Measurements from ENCODE around the gene TMEM106C. TPM values are rescaled to one million over a fixed set of nuclear protein-coding genes. Genes with fewer than 3 reads are reported as not detected.

The TMEM106C gene
- total and polyA plus RNA-seq, 9 of the 15 experiments (the other 6 are each of a cell fraction or from before 2014, with no cell fraction given) = 37.6 to 183 (median 57.2) TPM

- Histone ChIP-seq H3K36me3 (ENCODE audit: control insufficient read depth, insufficient read depth, low read length) (no peaks in the 10 kb centered on the region), H3K9me1 (ENCODE audit: control insufficient read depth, insufficient read depth, low read length) (no peaks in the 10 kb centered on the region), H2AFZ (ENCODE audit: low read depth, low read length) (no peak overlapping the region), H3K9ac (ENCODE audit: insufficient read depth in 1 of 2, low read depth in 2 of 2, low read length in 2 of 2) (no peak overlapping the region), H3K4me1 (replicated peaks in 1 of 2; ENCODE audit: control insufficient read depth in 2 of 2, insufficient read depth in 2 of 2, low read length in 2 of 2) (peaks cover 0 to 20% of the 10 kb centered on the region in 2 experiments; a peak in 2 of 5 replicates), H3K27me3 (ENCODE audit: control insufficient read depth in 2 of 2, insufficient read depth in 2 of 2, low read length in 2 of 2) (peaks cover 31 to 58% of the 10 kb centered on the region in 2 experiments; a peak in 4 of 5 replicates), H3K9me3 (replicated peaks; ENCODE audit: control insufficient read depth, insufficient read depth, low read depth, low read length) (no peaks in the 10 kb centered on the region), H4K20me1 (replicated peaks; ENCODE audit: control insufficient read depth, insufficient read depth, low read length) (no peaks in the 10 kb centered on the region), H3K4me3 (no peak overlapping the region), H3K79me2 (ENCODE audit: control insufficient read depth, insufficient read depth, low read length) (no peaks in the 10 kb centered on the region), H3K4me2 (ENCODE audit: insufficient read depth, low read length) (no peak overlapping the region), H3K27ac (ENCODE audit: extremely low read depth, low read depth, low read length) (no peak overlapping the region)
- no peak for ATAC-seq
- 4% methylated on average over 10 of the region's 10 CpGs for WGBS (ENCODE audit: insufficient coverage, low coverage, missing lambda C conversion rate)
- no TSS peak for BruUV-seq (replicated peaks)
- DNase-seq (ENCODE audit: extremely low read depth in 1 of 4, low spot score in 3 of 4) = no peak
- intact Hi-C loops (cut with micrococcal nuclease) = no loop called here
- ChIA-PET CTCF (ENCODE audit: low intra/inter-chr PET ratio) (no interaction called here), POLR2A (interaction anchor here (0.6 to 1.4 kb wide), 3 partner anchors 9 to 275 kb away, joined by 3 to 6 read pairs (median 5); no protein-coding TSS in a partner anchor)
- in situ Hi-C loops (cut with MboI) = no loop called here
- no peak for FAIRE-seq
- TF ChIP-seq POLR2A (conservative IDR thresholded peaks at IDR 0.05) (no peak), FOXP4 (CRISPR knock-in tag; IDR thresholded peaks at IDR 0.05; ENCODE audit: borderline replicate concordance) (no peak), ZNF121 (CRISPR knock-in tag; conservative IDR thresholded peaks at IDR 0.05) (no peak), ZNF436 (CRISPR knock-in tag; IDR thresholded peaks at IDR 0.05) (no peak), ZNF134 (CRISPR knock-in tag; conservative IDR thresholded peaks at IDR 0.05) (no peak), SAP30 (IDR thresholded peaks at IDR 0.05; ENCODE audit: borderline replicate concordance, insufficient read depth, low read depth, low read length, poor library complexity, severe bottlenecking) (no peak), COPS2 (conservative IDR thresholded peaks at IDR 0.05) (no peak), ZEB2 (IDR thresholded peaks at IDR 0.05) (no peak), ZBTB5 (IDR thresholded peaks at IDR 0.05) (no peak), THAP7 (CRISPR knock-in tag; IDR thresholded peaks at IDR 0.05) (no peak)
- TF ChIP-seq, protein P1, sequence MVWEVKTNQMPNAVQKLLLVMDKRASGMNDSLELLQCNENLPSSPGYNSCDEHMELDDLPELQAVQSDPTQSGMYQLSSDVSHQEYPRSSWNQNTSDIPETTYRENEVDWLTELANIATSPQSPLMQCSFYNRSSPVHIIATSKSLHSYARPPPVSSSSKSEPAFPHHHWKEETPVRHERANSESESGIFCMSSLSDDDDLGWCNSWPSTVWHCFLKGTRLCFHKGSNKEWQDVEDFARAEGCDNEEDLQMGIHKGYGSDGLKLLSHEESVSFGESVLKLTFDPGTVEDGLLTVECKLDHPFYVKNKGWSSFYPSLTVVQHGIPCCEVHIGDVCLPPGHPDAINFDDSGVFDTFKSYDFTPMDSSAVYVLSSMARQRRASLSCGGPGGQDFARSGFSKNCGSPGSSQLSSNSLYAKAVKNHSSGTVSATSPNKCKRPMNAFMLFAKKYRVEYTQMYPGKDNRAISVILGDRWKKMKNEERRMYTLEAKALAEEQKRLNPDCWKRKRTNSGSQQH (CRISPR knock-in tag; IDR thresholded peaks at IDR 0.05) = no peak
- TF ChIP-seq, protein P2, sequence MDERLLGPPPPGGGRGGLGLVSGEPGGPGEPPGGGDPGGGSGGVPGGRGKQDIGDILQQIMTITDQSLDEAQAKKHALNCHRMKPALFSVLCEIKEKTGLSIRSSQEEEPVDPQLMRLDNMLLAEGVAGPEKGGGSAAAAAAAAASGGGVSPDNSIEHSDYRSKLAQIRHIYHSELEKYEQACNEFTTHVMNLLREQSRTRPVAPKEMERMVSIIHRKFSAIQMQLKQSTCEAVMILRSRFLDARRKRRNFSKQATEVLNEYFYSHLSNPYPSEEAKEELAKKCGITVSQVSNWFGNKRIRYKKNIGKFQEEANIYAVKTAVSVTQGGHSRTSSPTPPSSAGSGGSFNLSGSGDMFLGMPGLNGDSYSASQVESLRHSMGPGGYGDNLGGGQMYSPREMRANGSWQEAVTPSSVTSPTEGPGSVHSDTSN (CRISPR knock-in tag; IDR thresholded peaks at IDR 0.05; ENCODE audit: low read depth) = no peak
- TF ChIP-seq, protein P2 (tag; conservative IDR thresholded peaks at IDR 0.05; ENCODE audit: low read depth) = no peak
Observed at GRCh38 chr12:47940773-47941474, 22.5 kb upstream of the TMEM106C start.
